Measurements from ENCODE around the gene GPR146. TPM values are rescaled to one million over a fixed set of nuclear protein-coding genes. Genes with fewer than 3 reads are reported as not detected.
A peak's percentile ranks its signal among the peaks of the same experiment; 100 is the strongest.

The GPR146 gene
- polyA plus RNA-seq, 3 donors = 0.48 to 0.92 (median 0.48) TPM

DNA sequence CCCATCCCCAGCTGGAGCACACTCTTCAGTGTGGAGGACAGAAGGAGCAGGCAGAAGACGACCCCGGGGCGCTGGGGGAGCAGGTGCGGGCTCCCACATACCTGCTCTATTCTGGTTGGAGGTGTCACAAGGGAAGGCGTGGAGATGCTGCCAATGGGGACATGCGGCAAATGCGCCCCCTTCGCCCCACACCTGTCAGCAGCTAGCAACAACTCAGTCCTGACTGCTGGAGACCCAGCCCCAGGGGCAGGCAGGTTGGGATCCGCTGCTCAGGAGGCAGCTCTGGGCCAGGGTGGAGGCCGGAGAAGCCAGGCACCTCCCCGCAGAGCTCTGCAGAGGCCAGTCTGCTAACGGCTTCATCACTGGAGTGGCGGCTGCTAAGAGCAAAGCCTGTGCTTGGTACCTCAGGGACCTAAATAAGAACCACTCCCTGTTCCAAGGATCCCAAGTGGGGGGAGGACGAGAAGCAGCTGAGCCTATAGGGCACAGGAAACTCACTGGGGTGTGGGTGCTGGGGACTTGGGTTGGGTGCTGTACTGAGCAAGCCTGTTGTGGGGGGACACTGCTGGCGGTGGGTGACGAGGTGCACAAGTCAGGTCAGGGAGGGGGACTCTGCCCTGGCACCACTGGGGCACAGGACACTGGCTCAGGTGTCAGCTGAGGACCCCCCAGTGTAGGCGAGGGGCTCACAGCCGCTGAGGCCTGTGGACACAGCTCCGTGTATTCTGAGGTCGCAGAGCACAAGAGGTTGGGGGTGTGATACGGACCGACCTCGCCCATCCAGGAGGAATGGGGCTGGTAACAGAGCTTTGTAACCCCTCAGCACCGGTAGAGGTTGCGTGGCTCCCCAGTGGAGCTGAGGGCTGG, 19.2 kb upstream of the GPR146 start:
- peaks cover 43 to 62% of the 10 kb centered on the region in 2 donors for H3K4me1 ChIP-seq (ENCODE audit: control insufficient read depth in 1 of 2, insufficient read depth in 2 of 2, low read length in 2 of 2)
- no peak overlapping the region for H3K4me3 ChIP-seq (replicated peaks in 1 of 3; ENCODE audit: low read depth in 2 of 3, low read length in 3 of 3)
- TF ChIP-seq, protein P1, sequence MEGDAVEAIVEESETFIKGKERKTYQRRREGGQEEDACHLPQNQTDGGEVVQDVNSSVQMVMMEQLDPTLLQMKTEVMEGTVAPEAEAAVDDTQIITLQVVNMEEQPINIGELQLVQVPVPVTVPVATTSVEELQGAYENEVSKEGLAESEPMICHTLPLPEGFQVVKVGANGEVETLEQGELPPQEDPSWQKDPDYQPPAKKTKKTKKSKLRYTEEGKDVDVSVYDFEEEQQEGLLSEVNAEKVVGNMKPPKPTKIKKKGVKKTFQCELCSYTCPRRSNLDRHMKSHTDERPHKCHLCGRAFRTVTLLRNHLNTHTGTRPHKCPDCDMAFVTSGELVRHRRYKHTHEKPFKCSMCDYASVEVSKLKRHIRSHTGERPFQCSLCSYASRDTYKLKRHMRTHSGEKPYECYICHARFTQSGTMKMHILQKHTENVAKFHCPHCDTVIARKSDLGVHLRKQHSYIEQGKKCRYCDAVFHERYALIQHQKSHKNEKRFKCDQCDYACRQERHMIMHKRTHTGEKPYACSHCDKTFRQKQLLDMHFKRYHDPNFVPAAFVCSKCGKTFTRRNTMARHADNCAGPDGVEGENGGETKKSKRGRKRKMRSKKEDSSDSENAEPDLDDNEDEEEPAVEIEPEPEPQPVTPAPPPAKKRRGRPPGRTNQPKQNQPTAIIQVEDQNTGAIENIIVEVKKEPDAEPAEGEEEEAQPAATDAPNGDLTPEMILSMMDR (IDR thresholded peaks at IDR 0.05) = no peak
- peaks cover 62% of the 10 kb centered on the region for H4K20me1 ChIP-seq (ENCODE audit: insufficient read depth, low read length)
- Mint-ChIP-seq H3K27ac (peak overlapping the region in 1 of 7 donors; percentile 7), H3K4me3 (peak overlapping the region in 1 of 2 donors; percentile 42), H3K9me3 (peaks cover 25 to 32% (median 29%) of the 10 kb centered on the region in 7 donors), H3K4me1 (peaks cover 41% of the 10 kb centered on the region), H3K27me3 (ENCODE audit: low read depth in 3 of 3) (peaks cover 2 to 4% (median 4%) of the 10 kb centered on the region in 3 donors), H3K36me3 (peaks cover 26 to 52% of the 10 kb centered on the region in 2 donors)
- peaks cover 20 to 31% of the 10 kb centered on the region in 2 donors for H3K9me3 ChIP-seq (replicated peaks in 1 of 2; ENCODE audit: control insufficient read depth in 1 of 2, insufficient read depth in 1 of 2, low read length in 2 of 2)
- 96% methylated on average over 21 of the region's 25 CpGs for whole genome bisulfite sequencing (ENCODE audit: insufficient coverage)
- peak overlapping the region; percentile 6 for H3K9ac ChIP-seq (ENCODE audit: insufficient read depth, low read length, poor library complexity, severe bottlenecking)
- H3K27ac ChIP-seq (ENCODE audit: low read depth in 1 of 2, low read length in 2 of 2) = peak overlapping the region in 1 of 2 donors; percentile 0
- DNase-seq = no peak
- no peaks in the 10 kb centered on the region for H3K27me3 ChIP-seq (ENCODE audit: control insufficient read depth in 2 of 2, insufficient read depth in 2 of 2, low read length in 2 of 2)
- H2AFZ ChIP-seq (ENCODE audit: insufficient read depth, low read depth, low read length, poor library complexity, severe bottlenecking) = no peak overlapping the region
- peaks cover 9 to 31% of the 10 kb centered on the region in 2 donors for H3K36me3 ChIP-seq (replicated peaks in 1 of 2; ENCODE audit: control insufficient read depth in 1 of 2, insufficient read depth in 2 of 2, low read length in 2 of 2)
- intact Hi-C loops (cut with micrococcal nuclease) = no loop called here
- peak overlapping the region; percentile 33 for H3K4me2 ChIP-seq (replicated peaks; ENCODE audit: extremely low read depth, low read length, poor library complexity, severe bottlenecking)
- H3K79me2 ChIP-seq (ENCODE audit: insufficient read depth, low read length) = peaks cover 44% of the 10 kb centered on the region

DNA sequence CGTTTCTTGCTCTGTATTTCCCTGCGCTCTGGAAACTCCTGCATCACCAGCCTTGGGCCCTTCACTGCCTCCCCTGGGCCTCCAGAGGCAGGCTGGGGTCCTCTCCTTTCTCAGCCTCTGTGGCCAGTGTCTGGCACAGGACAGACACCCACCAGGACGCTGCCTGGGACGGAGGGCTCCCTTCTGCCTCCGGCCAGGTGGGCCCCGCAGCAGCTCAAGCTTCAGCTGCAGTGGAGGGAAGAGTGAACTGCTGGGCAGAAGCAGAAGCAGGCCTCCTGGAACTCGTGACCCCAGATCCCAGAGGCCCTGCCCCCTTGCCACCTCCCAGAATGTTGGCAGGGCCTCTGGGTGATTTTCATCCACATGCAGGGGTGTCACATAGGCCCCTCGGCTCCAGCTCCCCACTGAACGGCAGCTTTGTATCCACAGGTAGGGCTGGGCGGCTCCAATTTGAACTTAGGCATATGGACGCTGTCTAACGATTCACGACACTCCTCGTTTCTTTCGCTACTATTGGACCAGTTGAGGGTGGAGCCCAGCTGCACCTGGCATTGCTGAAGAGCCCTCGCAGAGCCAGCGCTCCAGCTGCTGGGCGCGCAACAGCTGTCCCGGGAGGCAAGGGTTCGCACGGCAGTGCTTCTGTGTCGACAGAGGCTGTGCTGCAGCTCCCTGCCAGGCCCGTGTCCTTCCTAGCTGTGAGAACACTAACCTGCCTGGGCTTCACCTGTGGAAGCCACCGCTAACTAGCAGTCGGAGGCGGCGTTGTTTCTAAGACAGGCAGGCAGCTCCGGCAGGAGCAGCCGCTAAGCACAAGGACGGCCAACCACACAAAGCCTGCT, 18.4 kb upstream of the GPR146 start:
- H3K4me1 ChIP-seq (ENCODE audit: control insufficient read depth in 1 of 2, insufficient read depth in 2 of 2, low read length in 2 of 2) = peaks cover 49 to 68% of the 10 kb centered on the region in 2 donors
- H3K9me3 ChIP-seq (replicated peaks in 1 of 2; ENCODE audit: control insufficient read depth in 1 of 2, insufficient read depth in 1 of 2, low read length in 2 of 2) = peaks cover 15 to 23% of the 10 kb centered on the region in 2 donors
- Mint-ChIP-seq H3K27ac (peak overlapping the region in 1 of 7 donors; percentile 46), H3K9me3 (peaks cover 18 to 27% (median 21%) of the 10 kb centered on the region in 7 donors), H3K4me1 (peaks cover 44% of the 10 kb centered on the region), H3K36me3 (peaks cover 26 to 46% of the 10 kb centered on the region in 2 donors), H3K4me3 (peak overlapping the region in 1 of 2 donors; percentile 30), H3K27me3 (ENCODE audit: low read depth in 3 of 3) (peaks cover 2 to 4% (median 4%) of the 10 kb centered on the region in 3 donors)
- WGBS (ENCODE audit: insufficient coverage) = 95% methylated on average over 31 of the region's 31 CpGs
- H3K9ac ChIP-seq (ENCODE audit: insufficient read depth, low read length, poor library complexity, severe bottlenecking) = no peak overlapping the region
- no peak overlapping the region for H3K27ac ChIP-seq (ENCODE audit: low read depth in 1 of 2, low read length in 2 of 2)
- no peak for DNase-seq
- H3K4me3 ChIP-seq (replicated peaks in 1 of 3; ENCODE audit: low read depth in 2 of 3, low read length in 3 of 3) = no peak overlapping the region
- peaks cover 44% of the 10 kb centered on the region for H3K79me2 ChIP-seq (ENCODE audit: insufficient read depth, low read length)
- TF ChIP-seq, protein P1 (IDR thresholded peaks at IDR 0.05) = no peak
- H4K20me1 ChIP-seq (ENCODE audit: insufficient read depth, low read length) = peaks cover 53% of the 10 kb centered on the region
- intact Hi-C loops (cut with micrococcal nuclease) = no loop called here
- H3K36me3 ChIP-seq (replicated peaks in 1 of 2; ENCODE audit: control insufficient read depth in 1 of 2, insufficient read depth in 2 of 2, low read length in 2 of 2) = peaks cover 9 to 30% of the 10 kb centered on the region in 2 donors
- H2AFZ ChIP-seq (ENCODE audit: insufficient read depth, low read depth, low read length, poor library complexity, severe bottlenecking) = no peak overlapping the region
- H3K4me2 ChIP-seq (replicated peaks; ENCODE audit: extremely low read depth, low read length, poor library complexity, severe bottlenecking) = peak overlapping the region; percentile 88
- no peaks in the 10 kb centered on the region for H3K27me3 ChIP-seq (ENCODE audit: control insufficient read depth in 2 of 2, insufficient read depth in 2 of 2, low read length in 2 of 2)

Measured in CD14-positive monocyte (primary cell).